IMR-90 (cell line): ENCODE data around the gene DPYD. TPM values are rescaled to one million over a fixed set of nuclear protein-coding genes. Genes with fewer than 3 reads are reported as not detected.

Experiments used
- ATAC-seq: fragments of 200-7000 bp; cut with Tn5 transposase; 2 replicates; pipeline ENCODE4 v1.9.1; 2020; ENCODE audit warnings: low read depth, mild to moderate bottlenecking, moderate library complexity
- Bru-seq: library from RNA; stranded (reverse); fragments of 400-500 nt; gene quantifications from one replicate; lab custom pipeline; 2021; lab: Mats Ljungman, UMichigan
- BruChase-seq, 2 experiments: library from RNA; stranded (reverse); fragments of 400-500 nt; gene quantifications; one replicate each; lab custom pipeline; 2021; lab: Mats Ljungman, UMichigan
- BruUV-seq: library from RNA; stranded (reverse); fragments of 400-500 nt; replicated peaks from 2 replicates; lab custom pipeline; 2021; lab: Mats Ljungman, UMichigan
- CTCF ChIA-PET: fragments of 300-600 bp; formaldehyde crosslinking; extraction: SDS; loops from one replicate; lab custom pipeline; 2021; ENCODE audit warnings: antibody characterized with exemption; lab: Yijun Ruan, JAX
- POLR2A ChIA-PET: fragments of 300-600 bp; sonication (Branson Sonifier 250); formaldehyde crosslinking; loops from one replicate; lab custom pipeline; 2022; ENCODE audit warnings: antibody characterized with exemption; ENCODE audit not compliant: unreplicated experiment; lab: Charles Lee
- DNase-seq: peaks from one replicate; pipeline ENCODE4 v3.0.0; 2013
- H2AFZ ChIP-seq: replicated peaks from 2 replicates; pipeline ENCODE3; 2013; ENCODE audit warnings: low read length, mild to moderate bottlenecking; ENCODE audit not compliant: poor library complexity
- H2AK5ac ChIP-seq: 2 replicates; pipeline ENCODE4 v1.6.1; 2013; ENCODE audit warnings: low read depth, low read length, inconsistent platforms
- H2AK9ac ChIP-seq: replicated peaks from 2 replicates; pipeline ENCODE3; 2013; ENCODE audit warnings: mild to moderate bottlenecking, low read depth, low read length, moderate library complexity; ENCODE audit not compliant: poor library complexity
- H2BK120ac ChIP-seq: 2 replicates; pipeline ENCODE4 v1.6.1; 2013; ENCODE audit warnings: low read depth, low read length, inconsistent platforms
- H2BK15ac ChIP-seq: 3 replicates; pipeline ENCODE4 v1.6.1; 2013; ENCODE audit warnings: low read depth, low read length, inconsistent platforms
- H2BK20ac ChIP-seq: 2 replicates; pipeline ENCODE4 v1.6.1; 2013; ENCODE audit warnings: low read depth, mild to moderate bottlenecking, inconsistent platforms, low read length, moderate library complexity
- H2BK5ac ChIP-seq: 2 replicates; pipeline ENCODE4 v1.6.1; 2013; ENCODE audit warnings: mild to moderate bottlenecking, low read depth, low read length, inconsistent platforms; ENCODE audit not compliant: poor library complexity, severe bottlenecking
- H3K14ac ChIP-seq: replicated peaks from 2 replicates; pipeline ENCODE4 v1.6.1; 2013; ENCODE audit warnings: low read depth, low read length, inconsistent platforms
- H3K18ac ChIP-seq: 2 replicates; pipeline ENCODE4 v1.6.1; 2013; ENCODE audit warnings: low read depth, low read length, control low read depth
- H3K23ac ChIP-seq: 2 replicates; pipeline ENCODE4 v1.6.1; 2013; ENCODE audit warnings: low read depth, low read length, inconsistent platforms
- H3K27ac ChIP-seq: 2 replicates; pipeline ENCODE4 v1.5.1; 2013; ENCODE audit warnings: mild to moderate bottlenecking, control low read depth, low read length; ENCODE audit not compliant: insufficient read depth
- H3K27me3 ChIP-seq: 2 replicates; pipeline ENCODE4 v1.6.1; 2013; ENCODE audit warnings: low read length; ENCODE audit not compliant: control insufficient read depth, insufficient read depth
- H3K36me3 ChIP-seq: 2 replicates; pipeline ENCODE4 v1.6.1; 2013; ENCODE audit warnings: low read length, mixed read lengths; ENCODE audit not compliant: control insufficient read depth, insufficient read depth
- H3K4ac ChIP-seq: 2 replicates; pipeline ENCODE4 v1.6.1; 2013; ENCODE audit warnings: low read depth, low read length, inconsistent platforms
- H3K4me1 ChIP-seq: 2 replicates; pipeline ENCODE4 v1.6.1; 2013; ENCODE audit warnings: low read length, mixed read lengths; ENCODE audit not compliant: control insufficient read depth, insufficient read depth
- H3K4me2 ChIP-seq: 2 replicates; pipeline ENCODE4 v1.6.1; 2013; ENCODE audit warnings: low read depth, mild to moderate bottlenecking, control low read depth, low read length, moderate library complexity
- H3K4me3 ChIP-seq: 2 replicates; pipeline ENCODE4 v1.5.1; 2013; ENCODE audit warnings: low read depth, mild to moderate bottlenecking, control low read depth, low read length, moderate library complexity; ENCODE audit not compliant: insufficient read depth
- H3K56ac ChIP-seq: 2 replicates; pipeline ENCODE4 v1.6.1; 2013; ENCODE audit warnings: low read length, inconsistent platforms; ENCODE audit not compliant: insufficient read depth; ENCODE audit errors: extremely low read depth
- H3K79me1 ChIP-seq, 2 experiments: 2 replicates each; pipeline ENCODE4 v1.6.1; 2013; ENCODE audit warnings: low read length in 2 of 2, inconsistent platforms in 1 of 2, low read depth in 1 of 2
- H3K9ac ChIP-seq: 2 replicates; pipeline ENCODE4 v1.6.1; 2013; ENCODE audit warnings: low read depth, low read length, control low read depth
- H3K9me1 ChIP-seq: 2 replicates; pipeline ENCODE4 v1.6.1; 2013; ENCODE audit warnings: low read length, inconsistent platforms; ENCODE audit not compliant: insufficient read depth
- H3K9me3 ChIP-seq: 2 replicates; pipeline ENCODE4 v1.6.1; 2013; ENCODE audit warnings: low read length; ENCODE audit not compliant: control insufficient read depth, insufficient read depth
- H4K20me1 ChIP-seq: 2 replicates; pipeline ENCODE4 v1.6.1; 2013; ENCODE audit warnings: low read length, inconsistent platforms; ENCODE audit not compliant: insufficient read depth
- H4K5ac ChIP-seq: 2 replicates; pipeline ENCODE4 v1.6.1; 2013; ENCODE audit warnings: mild to moderate bottlenecking, low read depth, low read length, control low read depth
- H4K8ac ChIP-seq, 2 experiments: 2 replicates each; pipeline ENCODE4 v1.6.1; 2013; ENCODE audit warnings: low read depth in 2 of 2, low read length in 2 of 2, control low read depth in 1 of 2, inconsistent platforms in 1 of 2
- H4K91ac ChIP-seq: 2 replicates; pipeline ENCODE4 v1.6.1; 2013; ENCODE audit warnings: low read depth, low read length, inconsistent platforms; ENCODE audit not compliant: insufficient read depth
- BHLHE40 ChIP-seq: fragments of 150-350 bp; IDR thresholded peaks from 2 replicates; pipeline ENCODE4 v1.6.1; 2016; ENCODE audit warnings: mild to moderate bottlenecking, low read depth, low read length
- CEBPB ChIP-seq: IDR thresholded peaks from 2 replicates; pipeline ENCODE4 v1.6.1; 2012; ENCODE audit warnings: low read depth, low read length, improper control_type of control experiment
- CHD1 ChIP-seq: IDR thresholded peaks from 2 replicates; pipeline ENCODE4 v1.6.1; 2012; ENCODE audit warnings: low read depth, low read length, improper control_type of control experiment
- MAZ ChIP-seq: IDR thresholded peaks from 2 replicates; pipeline ENCODE4 v1.6.1; 2012; ENCODE audit warnings: low read depth, mild to moderate bottlenecking, low read length, improper control_type of control experiment, moderate library complexity, borderline replicate concordance
- MXI1 ChIP-seq: IDR thresholded peaks from 2 replicates; pipeline ENCODE4 v1.6.1; 2012; ENCODE audit warnings: low read depth, mild to moderate bottlenecking, low read length, moderate library complexity, borderline replicate concordance
- POLR2A ChIP-seq: IDR thresholded peaks from 2 replicates; pipeline ENCODE4 v1.6.1; 2012; ENCODE audit warnings: mild to moderate bottlenecking, low read depth, low read length
- SMC3 ChIP-seq: fragments of 150-350 bp; IDR thresholded peaks from 2 replicates; pipeline ENCODE4 v1.6.1; 2016; ENCODE audit warnings: low read depth, mild to moderate bottlenecking, antibody characterized with exemption, low read length, moderate library complexity
- USF2 ChIP-seq: fragments of 150-350 bp; IDR thresholded peaks from 2 replicates; pipeline ENCODE4 v1.6.1; 2017; ENCODE audit warnings: mild to moderate bottlenecking, antibody characterized with exemption, low read length, low read depth
- WGBS, 2 experiments: methylation state at CpG; one replicate each; pipeline versions ENCODE4 v1.1.5 to v1.1.7; 2013; ENCODE audit warnings: missing lambda C conversion rate in 2 of 2; ENCODE audit not compliant: insufficient read length in 1 of 2; ENCODE audit errors: extremely low coverage in 2 of 2; 5-methylcytosine and 5-hydroxymethylcytosine counted together
- dilution Hi-C: fragments of 300-500 bp; cut with HindIII; formaldehyde crosslinking; loops from one replicate; pipeline ENCODE4 v1.14.3; 2018; ENCODE audit warnings: low sequenced_read_pairs; ENCODE audit not compliant: unreplicated experiment
- in situ Hi-C: fragments of 300-500 bp; cut with MboI; formaldehyde crosslinking; loops from 3 replicates; pipeline ENCODE4 v1.14.3; 2019; ENCODE audit warnings: low sequenced_read_pairs, inconsistent platforms, mixed read lengths
- intact Hi-C: fragments of 100-400 bp; cut with micrococcal nuclease; formaldehyde crosslinking; loops from 2 replicates; pipeline ENCODE4 v1.10.0; 2022
- long read RNA-seq: library from polyadenylated mRNA; unstranded; transcript quantifications from one replicate; pipeline ENCODE4 v2.0.0, GENCODE V29; 2021; ENCODE audit not compliant: unreplicated experiment
- polyA plus RNA-seq, 3 experiments: library from polyadenylated mRNA; depleted of rRNA; stranded (reverse); fragments of >200 nt; gene quantifications; 2 replicates each; pipeline ENCODE4 v1.2.3, GENCODE V29; 2012; ENCODE audit warnings: low replicate concordance in 1 of 3
- total RNA-seq: library from RNA; depleted of rRNA; stranded (reverse); fragments of >200 nt; gene quantifications from 2 replicates; pipeline ENCODE4 v1.2.3, GENCODE V29; 2012; rRNA removed

DPYD gene
- 47.3 and 58.3 TPM in 2 replicates for total RNA-seq
- 7.2 and 9.3 TPM in 2 replicates for polyA plus RNA-seq (2012; rRNA removed)
- 2.6 and 4.4 TPM in 2 replicates for polyA plus RNA-seq (2012; cell fraction: cytosol; rRNA removed)
- 1.5 and 8.5 TPM in 2 replicates for polyA plus RNA-seq (2012; cell fraction: nucleus; rRNA removed; ENCODE audit: low replicate concordance)
- percentile 65 among the genes with signal in this experiment for Bru-seq, nascent RNA
- BruChase-seq, experiment 1, labeled RNA remaining after a 6-hour chase, result percentile 47 among the genes with signal in this experiment
- BruChase-seq, experiment 2, labeled RNA remaining after a 2-hour chase, result percentile 53 among the genes with signal in this experiment
- long read RNA-seq, full-length matches to known transcripts, result 11 of 27 reads
- long read RNA-seq, partial matches to known transcripts, result 5 of 27 reads
- long read RNA-seq, other reads (novel, unspliced or antisense), result 11 of 27 reads

- no CpG with 5 or more reads among the region's 50 CpGs for WGBS, 2 experiments
- DNase-seq, result peak; percentile 85
- in situ Hi-C loops (no loop called here), dilution Hi-C loops (no loop called here), intact Hi-C loops (loop anchor here (1.0 to 5.0 kb wide), 3 partner anchors 76 to 546 kb away; no protein-coding TSS in a partner anchor)
- Histone ChIP-seq H3K27ac (peak within 1 kb of the TSS; percentile 81), H3K4me1 (0 out of 2 replicates have a peak, but pooled peaks cover 2% of the 10 kb centered on the region), H2BK120ac (peak within 1 kb of the TSS; percentile 67), H3K9me1 (no peaks in the 10 kb centered on the region; the same call in 1 of the 2 replicates), H3K79me1 (peaks cover 4 to 14% of the 10 kb centered on the region in 2 experiments), H3K4ac (peak within 1 kb of the TSS; percentile 52), H2BK20ac (peak within 1 kb of the TSS; percentile 32; the same call in 1 of the 2 replicates), H3K23ac (peak within 1 kb of the TSS; percentile 81; the same call in 1 of the 2 replicates), H3K9me3 (no peaks in the 10 kb centered on the region), H4K5ac (peak within 1 kb of the TSS; percentile 8; the same call in 1 of the 2 replicates), H2AK5ac (no peak within 1 kb of the TSS), H3K18ac (peak within 1 kb of the TSS; percentile 55), H4K8ac (peak within 1 kb of the TSS; percentile 23; a peak in 2 of 4 replicates), H3K36me3 (no peaks in the 10 kb centered on the region), H2AFZ (peak within 1 kb of the TSS; percentile 94), H2BK15ac (peak within 1 kb of the TSS; percentile 2; the same call in 1 of the 3 replicates), H3K4me2 (peak within 1 kb of the TSS; percentile 99), H3K4me3 (peak within 1 kb of the TSS; percentile 92), H2BK5ac (peak within 1 kb of the TSS; percentile 73), H3K14ac (peak within 1 kb of the TSS; percentile 79), H3K27me3 (no peaks in the 10 kb centered on the region), H4K91ac (peak within 1 kb of the TSS; percentile 59; the same call in 1 of the 2 replicates), H3K9ac (peak within 1 kb of the TSS; percentile 80), H2AK9ac (peak within 1 kb of the TSS; percentile 33), H3K56ac (peak within 1 kb of the TSS; percentile 19; the same call in 1 of the 2 replicates), H4K20me1 (no peaks in the 10 kb centered on the region; the same call in 1 of the 2 replicates)
- BruUV-seq, result no TSS peak
- ChIA-PET CTCF (interaction anchor here (1.2 kb wide), 1 partner anchor 10 kb away, joined by 4 read pairs; no protein-coding TSS in a partner anchor), POLR2A (no interaction called here)
- ATAC-seq, result peak; percentile 98
- TF ChIP-seq USF2, result no peak
- peak; percentile 77; the same call in 1 of the 2 replicates for TF ChIP-seq MAZ
- TF ChIP-seq SMC3, result no peak
- no peak for TF ChIP-seq CEBPB
- TF ChIP-seq BHLHE40, result no peak
- no peak for TF ChIP-seq CHD1
- peak; percentile 70; the same call in 1 of the 2 replicates for TF ChIP-seq POLR2A
- TF ChIP-seq MXI1, result peak; percentile 82; the same call in 1 of the 2 replicates
These were observed at the start of gene DPYD for GRCh38 chr1:97920832-97921571. DPYD (minus strand) TSS chr1:97921034; CDS start chr1:97920922, 112 bp downstream.
